Aorta (tissue), 5 donors: ENCODE data around the gene SLC35D3. TPM values are rescaled to one million over a fixed set of nuclear protein-coding genes. Genes with fewer than 3 reads are reported as not detected.
"Not testable (repeated sequence)": the region's sequence is repeated elsewhere in the genome, so short reads cannot be mapped to it uniquely, and the experiment has no call there.

Experiments used
- ATAC-seq: fragments of 200-7000 bp; cut with Tn5 transposase; one replicate; pipeline ENCODE4 v1.9.1; 2022; ENCODE audit warnings: moderate library complexity; ENCODE audit not compliant: low FRiP score
- DNase-seq, 2 donors: peaks; one replicate each; pipeline ENCODE4 v3.0.0-alpha.2; 2020
- H3K27ac ChIP-seq, 2 donors: one replicate each; pipeline ENCODE4 v1.5.1; 2013; ENCODE audit warnings: low read length in 2 of 2, mild to moderate bottlenecking in 2 of 2, moderate library complexity in 2 of 2, control low read depth in 1 of 2, inconsistent platforms in 1 of 2, low read depth in 1 of 2
- H3K27me3 ChIP-seq, 2 donors: one replicate each; pipeline ENCODE4 v1.6.1; 2013; ENCODE audit warnings: control low read depth in 1 of 2, low read length in 1 of 2, mild to moderate bottlenecking in 1 of 2, moderate library complexity in 1 of 2; ENCODE audit not compliant: insufficient read depth in 2 of 2, control insufficient read depth in 1 of 2
- H3K36me3 ChIP-seq, 2 donors: one replicate each; pipeline ENCODE4 v1.6.1; 2013; ENCODE audit warnings: control low read depth in 1 of 2, low read length in 1 of 2, mild to moderate bottlenecking in 1 of 2; ENCODE audit not compliant: insufficient read depth in 2 of 2, control insufficient read depth in 1 of 2
- H3K4me1 ChIP-seq, 2 donors: one replicate each; pipeline ENCODE4 v1.6.1; 2013; ENCODE audit warnings: low read length in 2 of 2, control low read depth in 1 of 2, mild to moderate bottlenecking in 1 of 2, moderate library complexity in 1 of 2; ENCODE audit not compliant: insufficient read depth in 2 of 2, control insufficient read depth in 1 of 2
- H3K4me3 ChIP-seq, 2 donors: one replicate each; pipeline ENCODE4 v1.5.1; 2013; ENCODE audit warnings: low read length in 2 of 2, control low read depth in 1 of 2, mild to moderate bottlenecking in 1 of 2
- H3K9me3 ChIP-seq: one replicate; pipeline ENCODE4 v1.6.1; 2013; ENCODE audit warnings: mild to moderate bottlenecking, low read length; ENCODE audit not compliant: control insufficient read depth
- WGBS, 2 donors: extraction: QIAGEN DNeasy Blood & Tissue Kit; methylation state at CpG; one replicate each; pipeline ENCODE4 v1.1.7; 2013; 5-methylcytosine and 5-hydroxymethylcytosine counted together
- intact Hi-C, 2 donors: fragments of 100-400 bp; cut with DNase I; formaldehyde crosslinking; loops; one replicate each; pipeline versions ENCODE4 v1.14.2 to v1.15.0; 2022
- polyA plus RNA-seq, 2 donors: library from polyadenylated mRNA; stranded (reverse); fragments of 200-250 nt; gene quantifications; one replicate each; pipeline ENCODE4 v1.2.3, GENCODE V29; 2013
- total RNA-seq, 2 donors: library from RNA; stranded (reverse); fragmentation: NEBNext Ultra II Directional; extraction: Animal tissue kit (Norgen Biotek cat#: 25700); gene quantifications; one replicate each; pipeline ENCODE4 v1.2.1, GENCODE V29; 2021
- donor health status: healthy with polysubstance abuse.
- donor health status: Bipolar disorder and iron deficiency.
- donor health status: DM: no; HTN: no; CAD: no.
- donor health status: DM: no; HTN: no; CAD: no.
- donor health status: DM: yes; HTN: yes; CAD: no.

Gene SLC35D3
- total and polyA plus RNA-seq, 4 donors = not detected

DNA sequence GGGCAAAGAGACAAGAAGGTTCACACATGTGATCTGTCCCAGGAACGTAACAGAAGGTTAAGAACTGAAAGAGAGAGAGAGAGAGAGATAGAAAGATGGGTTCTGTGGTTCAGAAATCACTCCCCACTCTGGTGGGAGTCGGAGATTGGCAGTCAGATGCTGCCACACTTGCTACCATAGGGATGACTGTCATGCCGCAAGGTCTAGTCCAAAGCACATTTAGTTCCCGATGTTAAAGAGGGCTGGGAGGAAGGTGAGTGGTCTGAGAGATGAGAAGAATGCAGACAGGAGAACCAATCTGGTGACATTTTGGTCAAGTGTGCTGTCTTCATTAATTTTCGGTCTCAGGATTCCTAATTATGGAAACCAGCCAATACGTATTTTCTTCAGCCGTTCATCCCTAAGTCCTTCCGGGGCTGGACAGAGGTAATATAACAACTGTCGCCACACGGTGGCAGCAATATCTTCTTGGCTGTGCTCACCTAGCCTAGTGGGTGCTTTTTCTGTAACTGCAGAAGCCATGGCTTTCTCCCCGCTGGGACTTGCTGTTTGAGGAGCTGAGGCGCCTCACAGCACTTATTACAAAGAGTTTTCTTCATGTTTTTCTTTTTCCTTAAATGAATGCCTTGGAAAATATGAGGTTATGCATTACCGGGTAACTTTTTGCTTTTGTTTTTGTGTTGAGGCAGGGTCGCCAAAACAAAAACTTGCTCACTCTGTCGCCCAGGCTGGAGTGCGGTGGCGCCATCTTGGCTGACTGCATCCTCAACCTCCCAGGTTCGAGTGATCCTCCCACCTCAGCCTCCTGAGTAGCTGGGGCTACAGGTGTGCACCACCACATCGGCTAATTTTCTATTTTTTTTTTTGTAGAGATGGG lies 46.0 kb downstream of the SLC35D3 start:
- intact Hi-C loops = no loop called here
- ATAC-seq = peak; percentile 82
- WGBS, 2 donors = 50 to 51% methylated on average over 19 of the region's 19 CpGs
- H3K27me3 ChIP-seq = no peaks in the 10 kb centered on the region
- H3K9me3 ChIP-seq = no peaks in the 10 kb centered on the region
- peak in 1 of 2 donors; percentile 63 for DNase-seq
- H3K4me1 ChIP-seq = no peaks in the 10 kb centered on the region
- H3K27ac ChIP-seq = no peak overlapping the region
- no peak overlapping the region for H3K4me3 ChIP-seq
- H3K36me3 ChIP-seq = no peaks in the 10 kb centered on the region

DNA sequence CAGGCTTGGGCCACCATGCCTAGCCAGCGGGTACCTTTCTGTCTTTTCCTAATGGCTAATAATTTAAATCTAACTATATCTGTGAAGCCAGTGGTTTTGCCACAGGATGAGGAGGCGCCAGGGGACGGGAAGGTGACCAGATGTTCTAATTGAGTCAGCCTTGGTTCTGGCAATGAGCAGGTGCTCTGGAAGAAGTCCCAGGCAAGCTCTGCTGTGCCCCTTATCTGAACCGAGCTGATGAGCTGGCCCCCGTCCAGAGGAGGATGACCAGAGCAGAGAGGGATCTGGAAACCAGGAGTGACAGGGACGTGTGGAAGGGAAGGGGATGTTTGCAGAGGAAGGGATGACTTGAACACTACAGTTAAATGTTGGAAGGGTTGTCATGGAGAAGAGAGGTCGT lies 46.7 kb downstream of the SLC35D3 start:
- ATAC-seq = no peak
- no peaks in the 10 kb centered on the region for H3K36me3 ChIP-seq
- H3K27me3 ChIP-seq = no peaks in the 10 kb centered on the region
- H3K27ac ChIP-seq = no peak overlapping the region
- no peaks in the 10 kb centered on the region for H3K4me1 ChIP-seq
- DNase-seq = no peak
- no peaks in the 10 kb centered on the region for H3K9me3 ChIP-seq
- no peak overlapping the region for H3K4me3 ChIP-seq
- 62 to 63% methylated on average over 7 of the region's 7 CpGs for WGBS, 2 donors
- intact Hi-C loops = no loop called here

DNA sequence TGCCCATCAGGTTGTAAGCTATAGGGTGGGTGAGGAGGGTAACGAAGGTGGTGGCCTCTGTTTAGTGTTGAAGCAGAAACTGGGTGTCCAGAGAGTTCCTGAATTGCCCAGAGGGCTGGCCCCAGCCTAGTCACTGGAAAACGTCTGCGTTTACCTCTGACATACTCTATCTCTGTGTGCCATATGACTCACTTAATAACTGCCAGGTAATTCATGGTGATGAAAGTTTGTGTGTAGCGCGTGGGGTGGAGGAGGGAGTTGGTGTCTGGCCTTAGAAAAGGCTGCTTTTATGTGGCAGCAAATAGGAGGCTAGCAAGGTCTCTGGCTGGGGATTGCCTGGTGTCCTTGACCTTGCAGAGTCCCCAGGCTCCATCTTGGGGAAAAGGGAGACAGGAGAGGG lies 47.3 kb downstream of the SLC35D3 start:
- no peak overlapping the region for H3K27ac ChIP-seq
- H3K36me3 ChIP-seq = no peaks in the 10 kb centered on the region
- DNase-seq = no peak
- no peak overlapping the region for H3K4me3 ChIP-seq
- no peaks in the 10 kb centered on the region for H3K27me3 ChIP-seq
- 84 to 86% methylated on average over 5 of the region's 5 CpGs for WGBS, 2 donors
- H3K9me3 ChIP-seq = no peaks in the 10 kb centered on the region
- no peaks in the 10 kb centered on the region for H3K4me1 ChIP-seq
- intact Hi-C loops = no loop called here
- no peak for ATAC-seq

DNA sequence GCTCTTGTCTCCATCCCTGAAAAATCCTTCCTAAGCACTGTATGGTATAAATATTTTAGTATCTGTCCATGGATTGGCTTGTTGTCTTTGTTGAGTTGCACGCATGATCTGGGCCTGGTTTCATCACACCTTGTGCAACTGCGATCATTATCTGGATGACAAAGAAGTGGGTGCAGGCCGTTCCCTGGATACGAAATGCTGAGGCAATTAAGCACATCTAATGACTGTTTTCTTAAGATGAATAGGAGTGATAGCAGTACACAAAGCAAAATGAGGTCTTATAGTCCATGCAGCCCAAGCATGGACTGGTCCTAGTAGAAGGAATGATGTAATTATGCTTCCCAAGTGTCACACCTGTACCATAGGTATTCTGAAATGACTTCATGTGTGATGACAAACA lies 47.8 kb downstream of the SLC35D3 start:
- no peak overlapping the region for H3K27ac ChIP-seq
- DNase-seq (no peak), ATAC-seq (no peak)
- no peak overlapping the region for H3K4me3 ChIP-seq
- intact Hi-C loops = no loop called here
- H3K36me3 ChIP-seq = no peaks in the 10 kb centered on the region
- H3K27me3 ChIP-seq = no peaks in the 10 kb centered on the region
- WGBS, 2 donors = 92 to 98% methylated on average over 4 of the region's 4 CpGs
- H3K9me3 ChIP-seq = no peaks in the 10 kb centered on the region
- no peaks in the 10 kb centered on the region for H3K4me1 ChIP-seq

DNA sequence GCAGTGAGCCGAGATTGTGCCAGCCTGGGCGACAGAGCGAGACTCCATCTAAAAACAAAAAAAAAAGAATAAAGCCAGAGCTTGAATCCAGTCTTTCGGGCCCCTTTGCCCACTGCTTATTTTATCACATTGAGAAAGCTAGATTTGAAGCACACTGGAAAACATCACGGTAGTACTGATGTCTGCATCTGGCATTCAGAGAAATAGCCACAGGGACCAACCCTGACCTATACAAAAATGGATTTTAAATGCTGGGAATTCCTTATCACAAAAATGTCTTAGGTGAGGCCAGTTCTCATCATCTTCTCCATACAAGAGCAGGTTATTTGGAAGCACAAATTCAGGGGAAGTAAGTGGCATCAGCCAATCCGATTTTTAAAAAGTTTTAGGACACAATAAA lies 49.5 kb downstream of the SLC35D3 start:
- no peaks in the 10 kb centered on the region for H3K9me3 ChIP-seq
- H3K36me3 ChIP-seq = no peaks in the 10 kb centered on the region
- H3K27ac ChIP-seq = no peak overlapping the region
- DNase-seq (no peak), ATAC-seq (no peak)
- H3K4me1 ChIP-seq = no peaks in the 10 kb centered on the region
- intact Hi-C loops = no loop called here
- no peak overlapping the region for H3K4me3 ChIP-seq
- 84 to 85% methylated on average over 6 of the region's 6 CpGs for WGBS, 2 donors
- no peaks in the 10 kb centered on the region for H3K27me3 ChIP-seq

DNA sequence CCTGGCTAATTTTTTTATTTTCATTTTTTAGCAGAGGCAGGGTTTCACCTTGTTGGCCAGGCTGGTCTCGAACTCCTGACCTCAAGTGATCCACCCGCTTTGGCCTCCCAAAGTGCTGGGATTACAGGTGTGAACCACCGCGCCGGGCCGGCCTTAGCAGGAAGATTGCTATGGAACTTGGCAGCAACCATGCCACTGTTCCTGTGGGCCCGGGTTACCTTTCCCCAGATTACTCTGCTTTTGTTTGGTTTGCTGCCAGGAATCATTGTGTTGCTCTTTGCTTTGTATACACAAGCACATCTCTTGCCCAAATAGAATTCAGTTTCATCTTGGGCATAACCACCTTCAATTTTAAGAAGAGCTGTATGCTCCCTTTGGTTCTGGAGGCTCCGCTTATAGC lies 51.7 kb downstream of the SLC35D3 start:
- H3K27ac ChIP-seq, H3K9me3 ChIP-seq, H3K4me3 ChIP-seq, intact Hi-C loops, DNase-seq, H3K27me3 ChIP-seq, ATAC-seq, H3K4me1 ChIP-seq, H3K36me3 ChIP-seq: not testable (repeated sequence)
- 93 to 94% methylated on average over 8 of the region's 8 CpGs for WGBS, 2 donors

Other genes with a start within 250 kb of the SLC35D3 start
- gene MAP3K5, start 129.8 kb upstream of the SLC35D3 start, total RNA-seq = 10 to 100 TPM; 37.6 to 48.4 TPM
- 10 to 100 TPM; 16.2 to 33.7 TPM for gene MAP3K5, start 129.8 kb upstream of the SLC35D3 start, polyA plus RNA-seq
- 1 to 10 TPM; 4.2 to 5.5 TPM for gene PEX7, start 99.7 kb upstream of the SLC35D3 start, total RNA-seq
- gene PEX7, start 99.7 kb upstream of the SLC35D3 start, polyA plus RNA-seq = 1 to 10 TPM; 4.9 to 5.8 TPM
- under 1 TPM in 1 of 2 donors, not detected in 1; 0.39 TPM for gene IL20RA, start 122.7 kb downstream of the SLC35D3 start, total RNA-seq
- not detected for gene IL20RA, start 122.7 kb downstream of the SLC35D3 start, polyA plus RNA-seq